HepG2 (cell line): ENCODE measurements around the gene CHADL. TPM values are rescaled to one million over a fixed set of nuclear protein-coding genes. Genes with fewer than 3 reads are reported as not detected.

Source experiments
- CREM ChIP-seq, 2 experiments: sonication (generic) in 1 of 2; formaldehyde crosslinking in 1 of 2; IDR thresholded peaks; 2 replicates each; pipeline versions ENCODE4 v1.4.0 to v1.6.1; 2016 to 2020; ENCODE audit warnings: antibody characterized with exemption in 1 of 2, mild to moderate bottlenecking in 1 of 2, missing genetic modification reagents in 1 of 2
- EP300 ChIP-seq, 3 experiments: sonication (generic) in 1 of 3; formaldehyde crosslinking in 1 of 3; IDR thresholded peaks; 2 replicates each; pipeline versions ENCODE4 v1.5.1 to v1.6.1; 2011 to 2020; ENCODE audit warnings: low read depth in 2 of 3, low read length in 2 of 3, borderline replicate concordance in 1 of 3, improper control_type of control experiment in 1 of 3, mild to moderate bottlenecking in 1 of 3, missing genetic modification reagents in 1 of 3, moderate library complexity in 1 of 3
- FOXC1 ChIP-seq: sonication (generic); formaldehyde crosslinking; IDR thresholded peaks from 2 replicates; pipeline ENCODE4 v1.8.0; 2022; ENCODE audit warnings: mild to moderate bottlenecking, missing genetic modification reagents, borderline replicate concordance
- GLI4 ChIP-seq: sonication (generic); formaldehyde crosslinking; IDR thresholded peaks from 2 replicates; pipeline ENCODE4 v1.5.1; 2020; ENCODE audit warnings: missing genetic modification reagents, mild to moderate bottlenecking, moderate library complexity, borderline replicate concordance
- HNF4A ChIP-seq: sonication (generic); formaldehyde crosslinking; IDR thresholded peaks from 2 replicates; pipeline ENCODE4 v1.4.0; 2020; ENCODE audit warnings: missing genetic modification reagents
- IKZF1 ChIP-seq: fragments of 450-650 bp; IDR thresholded peaks from 2 replicates; pipeline ENCODE4 v1.7.1; 2016
- IKZF4 ChIP-seq: sonication (generic); formaldehyde crosslinking; IDR thresholded peaks from 2 replicates; pipeline ENCODE4 v1.5.1; 2020; ENCODE audit warnings: borderline replicate concordance, mild to moderate bottlenecking, low read depth, missing genetic modification reagents; ENCODE audit errors: not compliant biosample characterization
- KDM3A ChIP-seq: IDR thresholded peaks from 2 replicates; pipeline ENCODE4 v1.6.1; 2018; ENCODE audit warnings: low read depth, missing compliant biosample characterization
- KLF16 ChIP-seq, 2 experiments: sonication (generic) in 1 of 2; formaldehyde crosslinking in 1 of 2; IDR thresholded peaks; 2 replicates each; pipeline versions ENCODE4 v1.6.1 to v1.8.0; 2016 to 2023; ENCODE audit warnings: missing genetic modification reagents in 2 of 2, missing compliant biosample characterization in 1 of 2
- KLF6 ChIP-seq: IDR thresholded peaks from 2 replicates; pipeline ENCODE4 v1.8.0; 2016; ENCODE audit warnings: missing biosample characterization, missing genetic modification reagents
- MED13 ChIP-seq: sonication (generic); formaldehyde crosslinking; IDR thresholded peaks from 2 replicates; pipeline ENCODE4 v1.5.0; 2020; ENCODE audit warnings: missing genetic modification reagents
- NFATC3 ChIP-seq: sonication (generic); formaldehyde crosslinking; IDR thresholded peaks from 2 replicates; pipeline ENCODE4 v1.5.1; 2020; ENCODE audit warnings: mild to moderate bottlenecking, missing genetic modification reagents
- RBM22 ChIP-seq: fragments of 200-400 bp; formaldehyde crosslinking; optimal IDR thresholded peaks from 2 replicates; pipeline ENCODE3; 2017; ENCODE audit warnings: mild to moderate bottlenecking, low read length, moderate library complexity
- TMF1 ChIP-seq: sonication (generic); formaldehyde crosslinking; IDR thresholded peaks from 2 replicates; pipeline ENCODE4 v1.8.1; 2022; ENCODE audit warnings: low read depth, missing genetic modification reagents
- TSC22D2 ChIP-seq: sonication (generic); formaldehyde crosslinking; IDR thresholded peaks from 2 replicates; pipeline ENCODE4 v1.5.1; 2020; ENCODE audit warnings: missing genetic modification reagents, mild to moderate bottlenecking, borderline replicate concordance
- U2AF2 ChIP-seq: fragments of 200-400 bp; formaldehyde crosslinking; IDR thresholded peaks from 2 replicates; pipeline ENCODE4 v1.6.1; 2017; ENCODE audit warnings: low read depth, mild to moderate bottlenecking, low read length
- ZBTB20 ChIP-seq: sonication (generic); formaldehyde crosslinking; IDR thresholded peaks from 2 replicates; pipeline ENCODE4 v1.8.1; 2023; ENCODE audit warnings: missing genetic modification reagents, low read depth, mild to moderate bottlenecking, borderline replicate concordance
- ZBTB44 ChIP-seq: sonication (generic); formaldehyde crosslinking; IDR thresholded peaks from 2 replicates; pipeline ENCODE4 v1.4.0; 2020; ENCODE audit warnings: missing genetic modification reagents
- ZNF224 ChIP-seq: sonication (generic); formaldehyde crosslinking; IDR thresholded peaks from 2 replicates; pipeline ENCODE4 v1.5.0; 2020; ENCODE audit warnings: mild to moderate bottlenecking, missing genetic modification reagents
- ZNF260 ChIP-seq: sonication (generic); formaldehyde crosslinking; IDR thresholded peaks from 2 replicates; pipeline ENCODE4 v1.4.0; 2020; ENCODE audit warnings: missing genetic modification reagents, low read depth, mild to moderate bottlenecking, borderline replicate concordance
- ZNF768 ChIP-seq: sonication (generic); formaldehyde crosslinking; IDR thresholded peaks from 2 replicates; pipeline ENCODE4 v1.4.0; 2020; ENCODE audit warnings: missing genetic modification reagents
- ZNF879 ChIP-seq: sonication (generic); formaldehyde crosslinking; IDR thresholded peaks from 2 replicates; pipeline ENCODE4 v1.8.1; 2023; ENCODE audit warnings: missing genetic modification reagents
- polyA plus RNA-seq, 8 experiments: library from polyadenylated mRNA; depleted of rRNA in 3 of 8; stranded (reverse) in 7 of 8; unstranded in 1 of 8; fragments of >200 nt; fragmentation: Illumina TruSeq in 4 of 8; extraction: Trizol in 4 of 8; gene quantifications; 2 replicates each; pipeline versions ENCODE4 v1.2.1 to v1.2.3, GENCODE V29; 2011 to 2016; ENCODE audit warnings: low read depth in 4 of 8, missing spikeins in 1 of 8, mixed read lengths in 1 of 8; ENCODE audit not compliant: insufficient read depth in 1 of 8
- total RNA-seq, 5 experiments: library from RNA; depleted of rRNA; stranded (reverse); fragments of >200 nt; fragmentation: Illumina TruSeq; extraction: Trizol; gene quantifications; 2 replicates each; pipeline ENCODE4 v1.2.3, GENCODE V29; 2016; ENCODE audit warnings: low read depth in 1 of 5
- TF ChIP-seq, protein P1 (sequence below): sonication (generic); formaldehyde crosslinking; IDR thresholded peaks from 2 replicates; pipeline ENCODE4 v1.8.0; 2022; ENCODE audit warnings: mild to moderate bottlenecking, missing genetic modification reagents, moderate library complexity
- TF ChIP-seq, protein P2 (sequence below): sonication (generic); formaldehyde crosslinking; IDR thresholded peaks from 2 replicates; pipeline ENCODE4 v1.4.0; 2020; ENCODE audit warnings: missing genetic modification reagents
- TF ChIP-seq, protein P3 (sequence below): sonication (generic); formaldehyde crosslinking; IDR thresholded peaks from 2 replicates; pipeline ENCODE4 v1.5.1; 2020; ENCODE audit warnings: missing genetic modification reagents, mild to moderate bottlenecking, borderline replicate concordance

The CHADL gene
- total and polyA plus RNA-seq, 2 of the 13 experiments (the other 11 are each of a cell fraction or from before 2014, with no cell fraction given): 2.8 to 8.1 TPM

DNA sequence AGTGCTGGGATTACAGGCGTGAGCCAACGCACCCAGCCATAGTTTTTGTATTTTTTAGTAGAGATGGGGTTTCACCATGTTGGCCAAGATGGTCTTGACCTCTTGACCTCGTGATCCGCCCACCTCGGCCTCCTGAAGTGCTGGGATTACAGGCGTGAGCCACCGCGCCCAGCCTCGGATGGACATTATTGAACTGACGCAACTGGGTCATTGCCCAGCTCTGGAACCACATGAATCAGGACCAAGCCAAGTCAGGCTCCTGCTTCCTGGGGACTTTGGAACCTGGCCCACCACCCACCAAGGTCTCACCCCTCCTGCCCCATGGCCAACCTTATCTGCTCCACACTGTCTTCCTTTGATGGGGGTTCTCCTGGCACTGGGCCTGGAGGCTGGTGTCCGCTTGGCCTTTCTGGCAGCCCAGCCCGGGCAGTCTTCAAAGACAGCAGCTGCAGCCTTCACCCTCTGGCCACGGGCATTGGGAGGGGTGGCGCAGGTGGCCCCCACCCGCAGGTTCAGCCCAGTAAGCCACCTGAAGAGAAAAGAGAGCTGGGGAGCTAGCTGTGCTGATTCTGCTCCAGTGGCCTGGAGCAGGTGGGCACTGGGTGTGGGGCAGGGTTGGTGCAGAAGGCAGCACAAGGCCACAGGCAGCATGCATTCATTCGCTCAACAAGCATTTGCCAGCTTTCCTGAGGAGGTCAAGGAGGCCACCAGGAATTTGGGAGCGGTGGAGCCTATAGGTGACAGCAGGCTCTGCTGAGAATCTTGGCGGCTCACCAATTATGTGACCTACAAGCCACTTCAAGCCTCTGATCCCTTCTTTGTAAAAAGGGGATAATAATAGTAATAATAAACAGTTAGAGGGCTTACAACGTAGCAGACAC is 5.7 kb downstream of the CHADL start (continued):
- no peak for TF ChIP-seq ZBTB44 (CRISPR knock-in tag)
- TF ChIP-seq, protein P1, sequence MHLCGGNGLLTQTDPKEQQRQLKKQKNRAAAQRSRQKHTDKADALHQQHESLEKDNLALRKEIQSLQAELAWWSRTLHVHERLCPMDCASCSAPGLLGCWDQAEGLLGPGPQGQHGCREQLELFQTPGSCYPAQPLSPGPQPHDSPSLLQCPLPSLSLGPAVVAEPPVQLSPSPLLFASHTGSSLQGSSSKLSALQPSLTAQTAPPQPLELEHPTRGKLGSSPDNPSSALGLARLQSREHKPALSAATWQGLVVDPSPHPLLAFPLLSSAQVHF (CRISPR knock-in tag): no peak
- no peak for TF ChIP-seq ZNF879 (CRISPR knock-in tag)
- TF ChIP-seq KDM3A: no peak
- TF ChIP-seq KLF6: no peak
- peak; percentile 42; the same call in 1 of the 2 replicates for TF ChIP-seq ZNF768 (CRISPR knock-in tag)
- TF ChIP-seq IKZF4 (CRISPR knock-in tag): no peak
- TF ChIP-seq TSC22D2 (CRISPR knock-in tag): no peak
- no peak for TF ChIP-seq FOXC1
- TF ChIP-seq, protein P2, sequence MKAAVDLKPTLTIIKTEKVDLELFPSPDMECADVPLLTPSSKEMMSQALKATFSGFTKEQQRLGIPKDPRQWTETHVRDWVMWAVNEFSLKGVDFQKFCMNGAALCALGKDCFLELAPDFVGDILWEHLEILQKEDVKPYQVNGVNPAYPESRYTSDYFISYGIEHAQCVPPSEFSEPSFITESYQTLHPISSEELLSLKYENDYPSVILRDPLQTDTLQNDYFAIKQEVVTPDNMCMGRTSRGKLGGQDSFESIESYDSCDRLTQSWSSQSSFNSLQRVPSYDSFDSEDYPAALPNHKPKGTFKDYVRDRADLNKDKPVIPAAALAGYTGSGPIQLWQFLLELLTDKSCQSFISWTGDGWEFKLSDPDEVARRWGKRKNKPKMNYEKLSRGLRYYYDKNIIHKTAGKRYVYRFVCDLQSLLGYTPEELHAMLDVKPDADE (CRISPR knock-in tag): no peak
- TF ChIP-seq MED13 (CRISPR knock-in tag): peak; percentile 63; the same call in 1 of the 2 replicates
- no peak for TF ChIP-seq IKZF1
- TF ChIP-seq HNF4A (CRISPR knock-in tag): peak; percentile 88
- TF ChIP-seq TMF1: no peak
- TF ChIP-seq U2AF2: no peak
- TF ChIP-seq, protein P3, sequence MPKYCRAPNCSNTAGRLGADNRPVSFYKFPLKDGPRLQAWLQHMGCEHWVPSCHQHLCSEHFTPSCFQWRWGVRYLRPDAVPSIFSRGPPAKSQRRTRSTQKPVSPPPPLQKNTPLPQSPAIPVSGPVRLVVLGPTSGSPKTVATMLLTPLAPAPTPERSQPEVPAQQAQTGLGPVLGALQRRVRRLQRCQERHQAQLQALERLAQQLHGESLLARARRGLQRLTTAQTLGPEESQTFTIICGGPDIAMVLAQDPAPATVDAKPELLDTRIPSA (CRISPR knock-in tag): no peak
- no peak for TF ChIP-seq RBM22
- no peak for TF ChIP-seq NFATC3 (CRISPR knock-in tag)
- 0 out of 4 replicates have a peak, but pooled peaks of 1 of the 2 experiments have one; percentile 38 for TF ChIP-seq KLF16 (CRISPR knock-in tag; IDR thresholded peaks at IDR 0.05)
- no peak for TF ChIP-seq ZNF224 (CRISPR knock-in tag)
- 0 out of 2 replicates have a peak, but pooled peaks have one; percentile 14 for TF ChIP-seq CREM (IDR thresholded peaks at IDR 0.05)
- TF ChIP-seq CREM (CRISPR knock-in tag; IDR thresholded peaks at IDR 0.05): no peak
- no peak for TF ChIP-seq ZNF260 (CRISPR knock-in tag)
- TF ChIP-seq EP300 (IDR thresholded peaks at IDR 0.05; ENCODE audit: low read depth in 2 of 2, low read length in 2 of 2): peak in 1 of 2 experiments; percentile 33; a peak in 2 of 4 replicates
- peak; percentile 69; the same call in 1 of the 2 replicates for TF ChIP-seq EP300 (CRISPR knock-in tag; IDR thresholded peaks at IDR 0.05; ENCODE audit: borderline replicate concordance)
- peak; percentile 26; the same call in 1 of the 2 replicates for TF ChIP-seq ZBTB20 (CRISPR knock-in tag)
- TF ChIP-seq GLI4 (CRISPR knock-in tag): no peak
